Non-pigmented ciliary epithelial cell (primary cell): ENCODE data around the gene SMO.

Experiments used
- DNase-seq: peaks from one replicate; pipeline ENCODE4 v3.0.0-alpha.2; 2010; ENCODE audit warnings: low read depth

SMO gene

DNA sequence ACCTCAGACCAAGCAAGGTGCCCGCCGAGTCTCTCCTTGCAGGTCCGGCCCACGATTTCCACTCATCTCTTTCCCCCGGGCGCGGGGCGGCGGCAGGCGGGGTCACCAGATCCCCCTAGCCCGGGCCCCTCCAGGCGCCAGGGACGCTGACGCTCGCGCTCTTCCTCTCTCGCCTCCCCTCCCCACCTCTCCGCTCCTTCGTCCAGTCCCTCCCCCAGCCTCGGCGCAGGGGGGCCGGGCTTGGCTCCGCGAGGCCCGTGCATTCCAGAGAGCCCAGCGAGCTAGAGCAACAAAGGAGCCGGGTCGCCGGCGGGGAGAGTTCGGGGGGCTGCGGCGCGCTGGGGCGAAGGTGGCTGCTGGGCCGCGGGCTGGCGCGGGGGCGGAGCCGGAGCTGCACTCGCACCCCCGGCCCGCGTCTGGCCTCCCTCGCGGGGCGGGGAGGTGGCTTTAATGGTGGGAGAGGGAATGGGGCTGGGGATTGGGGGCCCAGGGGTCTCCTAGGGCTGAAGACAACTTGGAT is at the start of gene SMO:
Gene SMO, plus strand, starts transcription at position 262 of the 520 bp plus-strand sequence. CDS start 519 bp downstream, outside the sequence.
- DNase-seq = no peak

DNA sequence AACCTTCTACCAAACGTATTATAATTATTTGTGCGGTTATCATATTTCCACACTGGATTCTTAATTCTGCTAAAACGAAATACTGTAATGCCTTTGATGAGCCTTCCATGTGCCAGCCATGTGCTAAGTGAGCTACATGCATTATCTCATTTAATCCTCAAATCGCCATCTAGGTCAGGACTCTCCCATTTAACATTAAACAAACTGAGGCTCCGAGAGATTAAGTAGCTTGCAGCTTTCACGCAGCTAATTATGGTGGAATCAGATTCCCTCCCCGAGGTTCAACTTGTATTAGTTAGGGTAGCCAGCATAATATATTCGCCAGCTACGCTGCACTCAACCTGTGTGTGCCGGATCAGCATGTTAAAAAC is 44.7 kb upstream of the SMO start:
- no peak for DNase-seq

DNA sequence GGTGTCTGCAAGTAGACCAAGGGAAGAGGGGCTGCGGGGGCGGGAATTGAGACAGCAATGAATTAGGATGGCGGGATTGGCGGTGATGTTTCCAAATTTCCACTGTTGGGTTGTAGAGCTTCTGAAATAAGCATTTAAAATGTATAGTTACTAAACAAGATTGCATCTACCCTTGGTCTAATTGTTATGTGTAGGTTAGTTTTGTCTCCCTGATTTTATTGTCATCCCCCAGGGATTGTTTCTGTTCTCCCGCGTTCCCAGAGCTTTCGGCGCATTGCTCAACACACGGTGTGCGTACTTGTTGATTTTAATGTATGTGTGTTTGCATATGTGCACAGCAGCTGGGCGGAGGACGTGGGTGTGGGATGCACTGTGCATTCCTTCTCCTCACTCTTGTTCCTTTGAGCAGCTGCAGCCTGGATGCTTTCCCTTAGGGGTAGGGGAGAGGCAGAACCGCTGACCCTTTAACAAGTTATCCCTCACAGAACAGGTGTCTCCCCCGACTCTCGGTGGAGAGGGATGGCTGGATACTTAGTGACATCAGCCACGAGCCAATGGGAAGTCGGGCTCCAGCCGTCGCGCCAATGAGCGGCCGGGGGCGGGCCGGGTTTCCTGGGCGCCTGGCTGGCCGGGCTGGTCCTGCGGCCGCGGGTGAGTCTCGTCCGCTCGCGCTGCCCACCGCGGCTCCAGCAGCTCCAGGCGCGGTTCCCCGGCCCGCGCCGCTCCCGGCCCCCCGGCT is 44.2 kb upstream of the SMO start, which contains the start of gene TSPAN33:
Gene TSPAN33, plus strand, starts transcription at position 613 of the 739 bp plus-strand sequence. CDS start 274 bp downstream, outside the sequence.
- peak; percentile 11 for DNase-seq

DNA sequence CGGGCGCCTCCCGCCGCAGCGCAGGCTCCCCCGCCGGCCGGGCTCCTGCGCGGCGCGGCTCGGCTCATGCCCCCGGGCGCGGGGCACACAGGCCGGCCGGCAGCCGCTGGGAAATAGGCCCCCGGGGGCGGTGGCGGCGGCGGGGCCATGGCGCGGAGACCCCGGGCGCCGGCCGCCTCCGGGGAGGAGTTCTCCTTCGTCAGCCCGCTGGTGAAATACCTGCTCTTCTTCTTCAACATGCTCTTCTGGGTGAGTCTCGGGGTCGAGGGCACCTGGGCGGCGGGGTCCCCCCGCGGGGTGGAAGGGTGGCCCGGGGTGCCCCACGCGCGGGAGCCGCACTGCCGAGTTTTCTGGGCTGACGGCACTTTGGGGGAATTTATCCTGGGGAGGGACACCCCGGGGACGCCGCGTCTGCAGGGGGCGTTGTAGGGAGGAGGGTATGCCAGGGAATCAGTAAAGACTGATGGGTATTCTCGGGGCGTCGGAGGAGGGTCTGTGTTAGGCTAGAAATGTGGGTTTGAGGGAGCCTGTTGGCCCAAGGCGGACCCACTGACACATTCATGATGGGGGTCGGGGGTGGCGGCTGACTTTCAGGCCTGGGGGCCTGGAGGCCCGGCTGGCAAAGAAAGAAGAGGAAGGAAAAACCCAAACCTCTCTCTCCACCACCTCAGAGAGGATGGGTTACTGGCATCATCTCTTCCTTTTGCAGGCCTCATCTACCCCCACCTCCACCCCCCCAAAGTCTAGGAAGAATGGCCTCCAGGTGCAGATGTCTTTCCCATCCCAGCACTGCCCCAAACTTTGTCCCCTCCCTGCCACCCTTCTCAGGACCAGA is 43.4 kb upstream of the SMO start:
- no peak for DNase-seq

DNA sequence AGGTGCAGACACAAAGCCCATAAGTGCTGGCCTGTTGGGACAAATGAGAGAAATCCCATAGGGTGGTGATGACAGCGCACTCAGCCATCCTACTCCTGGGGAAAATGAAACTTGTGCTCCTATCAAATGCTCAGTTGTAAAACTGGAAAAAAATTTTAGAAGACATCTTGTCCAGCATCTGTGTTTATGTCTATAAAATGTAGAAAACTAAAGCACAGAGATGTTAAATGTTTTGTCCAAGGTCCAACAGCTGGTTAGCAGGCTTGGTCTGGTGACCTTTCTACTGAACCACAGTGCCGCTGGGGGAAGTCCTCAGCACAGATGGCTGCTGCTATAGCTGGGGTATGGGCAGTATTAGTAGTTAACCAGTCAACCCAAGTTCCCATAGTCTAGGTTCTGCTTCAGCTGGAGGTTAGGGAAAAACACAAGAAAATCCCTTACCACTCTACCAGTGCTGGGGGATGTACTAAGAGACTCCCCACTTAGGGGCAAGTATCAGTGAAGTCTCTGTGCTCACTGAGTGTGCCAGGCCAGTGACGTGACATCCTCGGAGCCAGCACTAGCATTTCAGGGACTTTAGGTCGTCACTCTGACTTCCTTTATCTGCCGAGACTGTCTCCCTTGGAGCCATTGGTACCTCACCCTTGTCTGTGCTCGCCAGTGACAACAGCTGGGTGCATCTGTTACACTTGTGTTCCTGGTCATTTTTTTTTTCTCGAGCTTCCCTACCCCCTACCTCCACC is 42.0 kb upstream of the SMO start:
- no peak for DNase-seq

DNA sequence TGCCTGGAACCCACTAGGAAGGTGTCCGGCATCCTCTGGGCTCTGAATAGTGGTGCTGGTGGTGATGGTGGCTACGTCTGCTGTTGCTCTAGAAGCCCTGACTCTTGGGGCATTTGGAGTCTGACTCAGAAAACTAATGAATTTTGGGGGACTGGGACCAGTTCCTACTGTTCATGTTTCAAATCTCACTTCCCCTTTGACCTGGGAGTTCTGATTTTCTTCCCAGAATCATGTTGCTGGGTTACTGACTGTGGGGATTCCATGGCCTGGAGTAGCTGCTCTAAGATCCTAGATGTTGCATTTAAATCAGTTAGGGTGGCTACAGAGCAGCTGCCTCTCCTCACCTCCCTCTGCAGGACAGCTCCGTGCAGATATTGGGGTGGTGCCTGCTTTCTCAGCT is 40.7 kb upstream of the SMO start:
- DNase-seq = no peak

DNA sequence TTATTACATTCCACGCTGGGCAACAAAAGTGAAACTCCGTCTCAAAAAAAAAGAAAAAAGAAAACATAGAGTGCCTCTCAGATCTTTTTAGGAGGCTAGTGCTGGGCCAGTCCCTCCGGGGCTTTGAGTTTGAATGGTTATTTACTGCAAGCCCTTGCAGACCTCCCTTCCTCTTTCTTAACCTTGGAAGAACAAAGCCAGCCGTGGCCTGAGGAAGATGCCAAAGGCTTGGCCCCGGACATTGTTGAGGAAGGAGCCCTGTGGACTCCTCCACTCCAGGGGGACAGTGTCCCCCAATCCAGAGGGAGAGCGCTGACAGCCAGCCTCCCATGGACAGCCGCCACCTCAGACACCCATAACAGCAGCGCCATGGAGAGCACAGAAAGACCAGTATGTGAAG is 38.9 kb upstream of the SMO start:
- no peak for DNase-seq

DNA sequence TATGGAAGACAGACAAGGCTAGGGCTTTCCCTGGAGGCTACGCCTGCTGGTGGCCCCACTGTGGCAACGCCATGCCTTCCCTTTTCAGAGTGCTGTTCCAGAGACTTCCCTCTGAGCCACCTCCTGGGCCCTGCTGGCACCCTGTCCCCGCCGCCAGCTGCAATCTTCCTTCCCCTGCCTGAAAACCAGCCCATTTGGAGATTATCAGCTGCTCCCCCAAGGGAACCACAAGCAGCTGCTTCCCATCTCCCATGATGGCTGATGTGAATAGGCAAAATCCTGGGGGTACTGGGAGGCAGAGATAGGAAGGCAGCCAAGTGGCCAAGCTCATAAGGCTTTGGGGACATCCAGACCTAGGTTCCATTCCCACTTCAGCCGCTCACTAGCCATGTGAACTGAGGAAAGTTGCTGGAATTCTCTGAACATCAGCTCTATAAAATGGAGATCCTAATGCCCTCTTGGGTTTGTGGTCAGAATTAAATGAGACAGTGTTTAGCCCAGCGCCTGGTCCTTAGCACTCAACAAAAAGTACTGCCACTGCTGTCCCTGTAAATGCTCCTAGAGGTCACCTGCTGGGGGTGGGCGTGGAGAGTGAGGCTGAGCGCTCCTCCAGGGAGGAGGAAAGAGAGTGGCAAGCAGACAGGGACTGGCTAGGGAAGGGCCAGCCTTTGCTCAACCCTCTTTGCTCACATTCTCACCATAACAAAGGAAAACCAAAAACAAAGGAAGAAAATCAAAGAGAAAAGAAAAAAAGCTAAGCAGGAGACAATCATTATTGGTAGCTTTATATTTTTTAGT is 38.0 kb upstream of the SMO start:
- no peak for DNase-seq

DNA sequence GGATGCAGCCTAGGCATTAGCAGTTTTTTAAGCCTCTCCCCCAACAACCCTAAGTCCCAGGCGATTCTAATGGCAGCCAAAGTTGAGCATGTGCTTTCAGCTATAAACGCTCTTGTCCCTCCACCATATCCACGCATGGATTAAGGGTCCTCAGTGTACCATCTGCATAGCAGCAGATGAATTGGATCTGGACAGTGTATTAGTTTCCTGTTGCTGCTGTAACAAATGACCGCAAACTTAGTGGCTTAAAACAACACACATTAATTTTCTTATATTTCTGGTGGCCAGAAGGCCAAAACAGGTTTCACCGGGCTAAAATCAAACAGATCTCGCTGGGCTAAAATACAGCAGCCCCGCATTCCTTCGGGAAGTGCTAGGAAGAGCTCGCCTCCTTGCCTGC is 30.8 kb upstream of the SMO start:
- DNase-seq = no peak

DNA sequence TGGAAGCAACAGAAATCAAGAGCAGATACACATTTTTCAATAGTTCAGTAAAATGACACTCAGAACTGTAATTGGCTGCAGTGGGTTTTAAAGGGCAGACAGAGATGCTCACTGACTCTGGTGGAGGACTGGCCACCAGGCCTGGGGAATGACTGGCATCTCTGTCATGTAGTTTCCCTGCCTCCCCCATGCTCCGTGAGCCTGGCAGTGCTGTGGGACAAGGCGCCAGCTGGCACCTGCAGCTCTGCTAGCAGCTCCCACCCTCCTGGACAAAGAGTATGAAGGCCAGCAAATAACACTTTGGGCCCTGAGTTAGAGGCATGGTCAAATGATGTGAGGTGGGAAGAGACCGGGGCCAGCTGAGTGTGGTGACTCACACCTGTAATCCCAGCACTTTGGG is 28.9 kb upstream of the SMO start:
- no peak for DNase-seq

DNA sequence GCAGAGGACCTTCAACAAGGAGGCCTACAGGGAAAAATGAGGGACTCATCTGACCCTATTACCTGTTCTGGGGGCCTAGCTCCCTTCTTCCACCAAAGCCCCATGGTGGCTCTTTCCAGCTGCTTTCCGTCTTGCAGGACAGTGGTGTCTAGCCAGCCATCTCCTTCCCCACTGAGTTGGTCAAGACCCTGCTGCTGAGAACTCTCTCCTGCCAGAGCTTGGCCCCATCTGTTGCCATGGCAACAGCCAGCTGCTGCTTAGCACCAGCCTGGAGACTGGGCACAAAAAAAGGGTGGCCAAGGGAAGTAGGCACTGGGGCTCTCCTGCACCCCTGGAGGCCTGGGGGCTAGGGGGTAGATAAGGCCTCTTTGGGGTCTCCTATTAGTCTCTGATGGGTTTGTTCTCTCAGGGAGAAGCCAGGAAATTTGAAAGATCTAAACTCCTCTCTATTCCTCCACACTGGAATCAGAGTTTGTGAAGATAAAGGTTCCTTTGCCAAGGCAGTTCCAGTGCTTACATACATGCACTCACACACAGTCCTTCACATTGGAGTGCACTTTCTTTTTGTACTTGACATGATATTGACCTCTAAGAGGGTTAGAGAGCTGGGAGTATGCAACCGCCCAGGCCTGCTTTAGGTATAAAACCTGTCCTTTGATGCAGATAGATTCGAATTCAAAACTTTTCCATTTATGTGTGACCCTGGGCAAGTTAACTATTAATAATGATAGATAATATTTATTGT is 28.1 kb upstream of the SMO start:
- DNase-seq = no peak

DNA sequence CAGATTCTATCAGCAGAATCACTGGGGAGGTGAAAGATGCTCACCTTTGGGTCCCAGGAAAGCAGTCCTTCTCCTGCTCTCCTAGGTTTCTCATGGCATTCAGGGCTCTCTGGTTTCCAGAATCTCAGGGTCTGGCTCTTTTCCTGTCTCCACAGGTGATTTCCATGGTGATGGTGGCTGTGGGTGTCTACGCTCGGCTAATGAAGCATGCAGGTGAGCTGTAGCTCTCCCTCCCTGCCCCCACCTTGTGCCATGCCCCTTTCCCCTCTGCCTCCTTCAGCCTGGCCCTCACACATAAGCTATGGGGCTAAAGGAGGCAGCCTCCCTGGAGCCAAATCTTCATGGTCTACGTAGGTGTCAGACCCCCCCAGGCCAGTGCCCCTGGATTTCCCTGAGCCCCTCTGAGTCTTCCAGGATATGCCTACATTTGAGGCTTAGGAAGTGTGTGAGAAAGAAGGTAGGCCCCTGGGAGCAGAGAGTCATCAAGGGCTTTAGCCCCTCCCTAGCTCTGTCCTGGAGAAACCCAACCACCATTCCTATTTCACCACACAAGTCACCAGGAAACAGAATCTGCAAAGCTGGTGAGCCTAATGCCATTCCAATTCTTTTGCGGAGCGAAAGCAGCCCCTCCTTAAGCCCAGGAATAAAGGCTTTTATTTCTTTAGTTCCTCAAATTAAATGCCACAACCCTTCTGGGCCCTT is 26.8 kb upstream of the SMO start:
- DNase-seq = no peak

DNA sequence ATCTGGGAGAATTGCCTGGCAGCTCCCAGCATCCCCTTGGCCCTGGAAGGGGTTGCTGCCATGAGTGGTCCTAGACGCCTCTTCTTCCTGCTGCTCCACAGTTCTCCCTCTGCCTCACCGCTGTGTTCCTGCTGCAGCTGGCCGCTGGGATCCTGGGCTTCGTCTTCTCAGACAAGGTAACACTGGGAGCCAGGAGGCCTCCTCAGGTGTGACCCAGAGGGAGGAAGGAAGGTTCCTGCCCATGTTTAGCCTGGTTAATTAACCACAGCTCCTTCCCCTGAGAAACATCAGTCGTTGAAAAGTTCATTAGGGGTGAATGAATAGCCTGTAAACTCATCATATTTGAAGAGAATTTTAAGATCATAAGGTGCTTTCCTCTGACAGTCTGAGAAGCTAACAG is 25.7 kb upstream of the SMO start:
- DNase-seq = no peak

DNA sequence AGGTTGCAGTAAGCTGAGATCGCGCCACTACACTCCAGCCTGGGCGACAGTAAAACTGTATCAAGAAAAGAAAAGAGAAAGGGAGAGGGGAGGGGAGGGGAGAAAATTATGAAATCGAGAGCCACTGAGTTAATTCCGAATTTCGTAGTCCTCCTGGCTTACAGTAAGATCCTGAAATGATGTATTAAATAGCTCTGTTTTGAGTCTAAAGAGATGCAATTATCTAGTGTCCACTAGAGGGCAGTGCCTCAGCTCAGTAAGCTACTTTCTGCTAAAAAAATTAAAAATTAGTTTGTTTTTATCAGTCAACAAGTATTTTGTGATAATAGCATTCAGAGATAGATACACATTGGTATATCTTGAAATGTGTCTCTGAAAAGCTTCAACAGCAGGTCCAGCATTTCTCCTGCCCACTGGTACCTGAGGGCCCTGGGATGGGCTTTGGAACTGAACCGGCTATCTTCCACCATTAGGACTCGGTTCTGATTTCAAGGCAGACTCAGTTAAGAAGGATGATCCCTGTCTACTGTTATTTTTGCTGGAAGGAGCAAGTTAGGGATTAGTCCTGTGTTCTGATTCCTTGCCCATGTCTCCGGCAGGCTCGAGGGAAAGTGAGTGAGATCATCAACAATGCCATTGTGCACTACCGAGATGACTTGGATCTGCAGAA is 24.4 kb upstream of the SMO start:
- DNase-seq = peak; percentile 13

DNA sequence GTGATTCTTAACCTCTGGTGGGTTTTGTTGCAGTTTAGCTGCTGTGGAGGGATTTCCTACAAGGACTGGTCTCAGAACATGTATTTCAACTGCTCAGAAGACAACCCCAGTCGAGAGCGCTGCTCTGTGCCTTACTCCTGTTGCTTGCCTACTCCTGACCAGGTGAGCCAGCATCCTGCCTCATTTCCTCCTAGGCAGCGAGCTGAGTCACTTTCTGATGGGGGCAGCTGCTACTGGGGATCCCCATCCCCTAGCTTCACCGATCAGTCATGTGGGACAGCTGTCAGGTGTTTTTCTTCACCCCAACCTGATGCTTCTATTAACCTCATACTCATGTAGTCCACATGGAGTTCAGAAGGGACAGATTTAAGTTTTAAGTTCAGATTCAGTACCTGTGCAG is 21.7 kb upstream of the SMO start:
- DNase-seq = no peak

DNA sequence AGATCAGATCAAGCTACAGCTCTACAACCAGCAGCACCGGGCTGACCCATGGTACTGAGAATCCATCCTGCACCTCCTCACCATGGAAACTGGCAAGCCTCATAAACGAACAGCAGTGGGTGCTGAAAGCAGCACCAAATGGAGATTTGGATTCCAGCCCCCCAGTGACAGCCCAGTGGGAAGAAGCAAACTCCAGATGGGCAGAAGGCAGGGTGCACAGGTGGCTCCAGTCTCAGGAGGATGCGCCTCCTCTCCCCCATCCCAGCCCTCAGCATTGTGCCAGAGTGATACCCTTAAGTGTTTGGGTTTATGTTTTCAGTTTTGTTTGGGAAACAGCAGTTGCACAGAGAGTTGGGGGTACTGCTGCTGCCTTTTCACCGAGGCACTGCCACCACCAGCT is 20.6 kb upstream of the SMO start:
- no peak for DNase-seq

DNA sequence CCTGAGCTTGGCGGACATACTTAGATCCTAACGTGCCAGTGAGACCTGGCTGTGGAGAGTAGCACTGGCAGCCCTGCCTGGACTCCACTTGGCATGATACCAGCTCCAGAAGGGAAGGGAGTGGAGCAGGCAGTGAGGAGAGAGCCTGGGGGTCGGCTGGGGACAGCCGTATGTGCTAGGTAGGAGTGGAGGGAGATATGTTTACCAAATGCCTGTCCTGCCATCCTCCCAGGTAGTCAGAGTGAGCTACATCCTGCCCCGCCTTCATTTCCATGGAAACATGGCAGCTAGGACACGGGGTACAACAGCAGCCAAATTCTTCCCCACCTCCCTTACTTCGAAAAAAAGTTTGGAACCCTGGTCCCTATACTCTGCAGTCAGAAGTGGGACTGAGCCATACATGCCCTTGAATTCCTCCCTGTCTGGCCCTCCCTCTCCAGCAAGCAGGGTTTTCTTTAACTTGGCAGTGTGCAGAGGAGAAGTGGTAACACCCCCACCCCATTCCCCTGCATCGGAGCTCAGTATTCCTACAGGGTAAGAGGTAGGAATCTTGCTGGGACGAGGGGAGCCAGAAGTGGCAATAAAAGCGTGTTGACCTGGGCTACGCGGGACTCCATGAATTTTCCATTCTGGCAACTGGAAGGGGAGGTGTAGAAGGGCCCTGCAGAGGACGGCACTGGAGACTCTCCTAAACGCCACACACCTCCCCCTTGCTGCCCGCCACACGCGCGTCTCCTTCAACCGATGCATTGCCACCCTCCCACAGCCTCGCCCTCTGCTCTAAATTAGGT is 20.0 kb upstream of the SMO start:
- DNase-seq = no peak

DNA sequence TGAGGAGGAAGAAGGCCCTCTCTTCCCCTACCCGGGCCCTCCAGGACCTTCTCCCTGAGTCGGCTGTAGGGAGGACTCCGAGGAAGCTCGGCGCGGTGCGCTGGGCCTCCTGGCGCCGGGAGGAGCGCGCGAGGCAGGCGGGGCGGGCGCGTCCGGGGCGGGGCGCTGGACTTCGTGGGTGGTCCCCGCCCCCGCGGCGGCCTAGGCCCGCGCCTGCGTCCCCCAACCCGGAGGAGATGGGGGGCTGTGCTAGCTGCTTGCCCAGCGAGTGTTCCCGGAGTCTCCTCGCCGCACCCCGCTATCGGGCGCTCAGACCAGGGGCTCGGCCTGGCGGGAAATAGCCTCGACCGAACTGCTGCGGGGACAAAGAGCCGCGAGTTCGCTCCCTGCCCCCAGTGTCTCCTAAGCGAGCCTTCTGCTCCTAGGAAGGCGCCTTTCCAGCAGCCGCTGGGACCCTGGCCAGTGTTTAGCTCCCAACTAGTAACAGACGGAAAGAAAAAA is 19.2 kb upstream of the SMO start:
- no peak for DNase-seq
